HCT116 (cell line): Measurements from ENCODE around the gene CA14. TPM values are rescaled to one million over a fixed set of nuclear protein-coding genes. Genes with fewer than 3 reads are reported as not detected.

Experiments used
- ATAC-seq: fragments of 200-7000 bp; cut with Tn5 transposase; 2 replicates; pipeline ENCODE4 v1.9.1; 2020; ENCODE audit warnings: mild to moderate bottlenecking, moderate library complexity
- BruUV-seq: library from RNA; stranded (reverse); fragments of 400-500 nt; replicated peaks from 2 replicates; lab custom pipeline; 2021; lab: Mats Ljungman, UMichigan
- CTCF ChIA-PET: fragments of 300-600 bp; sonication (Branson Sonifier 250); formaldehyde crosslinking; loops from one replicate; lab custom pipeline; 2021; ENCODE audit warnings: antibody characterized with exemption; lab: Charles Lee
- POLR2A ChIA-PET: fragments of 300-600, 350-600 bp; sonication (Branson Sonifier 250); formaldehyde crosslinking; loops from one replicate; lab custom pipeline; 2021; ENCODE audit warnings: antibody characterized with exemption; lab: Charles Lee
- RAD21 ChIA-PET, 2 experiments: fragments of 300-600 bp; sonication (Branson Sonifier 250); formaldehyde crosslinking; loops; one replicate each; lab custom pipeline; 2023; ENCODE audit warnings: low total read pairs in 2 of 2; ENCODE audit not compliant: uncharacterized antibody in 2 of 2, unreplicated experiment in 2 of 2, low non-redundant PET in 1 of 2; lab: Charles Lee
- DNase-seq: peaks from one replicate; pipeline ENCODE4 v3.0.0-alpha.2; 2010; ENCODE audit warnings: low read depth, low spot score
- H2AFZ ChIP-seq: fragments of 200-600 bp; shearing (Covaris generic), sonication (generic); 2 replicates; pipeline ENCODE4 v1.6.1; 2017; ENCODE audit warnings: low read depth, mixed run types, mixed read lengths, antibody characterized with exemption, low read length; ENCODE audit not compliant: poor library complexity, severe bottlenecking
- H3K27ac ChIP-seq: 2 replicates; pipeline ENCODE4 v1.5.1; 2012; ENCODE audit warnings: low read depth, low read length
- H3K27me3 ChIP-seq: fragments of 200-600 bp; sonication (generic); 2 replicates; pipeline ENCODE4 v1.6.1; 2016; ENCODE audit warnings: mixed run types, low read length, mixed read lengths; ENCODE audit not compliant: insufficient read depth
- H3K36me3 ChIP-seq, 2 experiments: fragments of 200-500 bp in 1 of 2; fragments of 200-600 bp in 1 of 2; sonication (Bioruptor generic) in 1 of 2; sonication (generic) in 1 of 2; 2 replicates each; pipeline versions ENCODE4 v1.5.1 to v1.6.1; 2014 to 2016; ENCODE audit warnings: low read length in 2 of 2, inconsistent platforms in 1 of 2, mixed read lengths in 1 of 2, mixed run types in 1 of 2; ENCODE audit not compliant: insufficient read depth in 2 of 2, control insufficient read depth in 1 of 2
- H3K4me1 ChIP-seq, 2 experiments: fragments of 200-600 bp in 1 of 2; sonication (generic) in 1 of 2; 2 replicates each; pipeline versions ENCODE4 v1.5.1 to v1.6.1; 2012 to 2017; ENCODE audit warnings: low read length in 2 of 2, inconsistent platforms in 1 of 2, mild to moderate bottlenecking in 1 of 2, mixed read lengths in 1 of 2, mixed run types in 1 of 2, moderate library complexity in 1 of 2; ENCODE audit not compliant: insufficient read depth in 2 of 2, control insufficient read depth in 1 of 2
- H3K4me2 ChIP-seq: fragments of 200-600 bp; sonication (generic); 2 replicates; pipeline ENCODE4 v1.6.1; 2017; ENCODE audit warnings: mixed run types, low read length, mixed read lengths
- H3K4me3 ChIP-seq, 2 experiments: fragments of 200-600 bp in 1 of 2; sonication (generic) in 1 of 2; replicated peaks in 1 of 2; 2 replicates each; pipeline ENCODE4 v1.5.1; 2011 to 2016; ENCODE audit warnings: low read length in 2 of 2, control low read depth in 1 of 2, low read depth in 1 of 2, mild to moderate bottlenecking in 1 of 2, mixed read lengths in 1 of 2, mixed run types in 1 of 2
- H3K79me2 ChIP-seq: fragments of 200-600 bp; sonication (generic); 2 replicates; pipeline ENCODE4 v1.6.1; 2017; ENCODE audit warnings: mild to moderate bottlenecking, mixed run types, low read length, moderate library complexity, mixed read lengths; ENCODE audit not compliant: insufficient read depth
- H3K9ac ChIP-seq: fragments of 200-600 bp; sonication (generic); 2 replicates; pipeline ENCODE4 v1.6.1; 2016; ENCODE audit warnings: low read length, mixed read lengths
- H3K9me2 ChIP-seq: fragments of 200-600 bp; sonication (generic), shearing (Covaris generic); 2 replicates; pipeline ENCODE4 v1.6.1; 2017; ENCODE audit warnings: mixed run types, mild to moderate bottlenecking, moderate library complexity; ENCODE audit not compliant: insufficient read depth
- H3K9me3 ChIP-seq, 2 experiments: fragments of 200-500 bp in 1 of 2; fragments of 200-600 bp in 1 of 2; sonication (Bioruptor generic) in 1 of 2; sonication (generic) in 1 of 2; 2 replicates each; pipeline ENCODE4 v1.6.1; 2014 to 2017; ENCODE audit warnings: low read length in 2 of 2, mixed read lengths in 2 of 2, inconsistent platforms in 1 of 2, low read depth in 1 of 2, mild to moderate bottlenecking in 1 of 2, mixed run types in 1 of 2, moderate library complexity in 1 of 2; ENCODE audit not compliant: control insufficient read depth in 1 of 2, insufficient read depth in 1 of 2
- H4K20me1 ChIP-seq: fragments of 200-600 bp; sonication (generic), shearing (Covaris generic); 2 replicates; pipeline ENCODE4 v1.6.1; 2017; ENCODE audit warnings: mixed run types, mild to moderate bottlenecking, moderate library complexity; ENCODE audit not compliant: insufficient read depth
- CEBPB ChIP-seq: IDR thresholded peaks from 2 replicates; pipeline ENCODE4 v1.6.1; 2012; ENCODE audit warnings: low read depth
- CTCF ChIP-seq, 3 experiments: fragments of 200-600 bp in 1 of 3; sonication (generic) in 1 of 3; IDR thresholded peaks in 2 of 3; conservative IDR thresholded peaks in 1 of 3; 2 replicates each; pipeline ENCODE4 v1.5.1; 2012 to 2017; ENCODE audit warnings: low read depth in 2 of 3, low read length in 2 of 3, antibody characterized with exemption in 1 of 3, borderline replicate concordance in 1 of 3, control low read depth in 1 of 3, mild to moderate bottlenecking in 1 of 3, mixed read lengths in 1 of 3, mixed run types in 1 of 3, moderate library complexity in 1 of 3; ENCODE audit not compliant: insufficient read depth in 1 of 3
- EGR1 ChIP-seq: IDR thresholded peaks from 2 replicates; pipeline ENCODE4 v1.6.1; 2012; ENCODE audit warnings: low read depth
- ELF1 ChIP-seq: IDR thresholded peaks from 2 replicates; pipeline ENCODE4 v1.6.1; 2012; ENCODE audit warnings: low read depth, borderline replicate concordance
- EZH2 ChIP-seq: fragments of 200-600 bp; sonication (generic); IDR thresholded peaks from 2 replicates; pipeline ENCODE4 v1.6.1; 2017; ENCODE audit warnings: antibody characterized with exemption, mixed run types
- EZH2phosphoT487 ChIP-seq: fragments of 200-600 bp; IDR thresholded peaks from 2 replicates; pipeline ENCODE4 v1.6.1; 2018; ENCODE audit warnings: antibody characterized with exemption, borderline replicate concordance
- JUND ChIP-seq: IDR thresholded peaks from 2 replicates; pipeline ENCODE4 v1.6.1; 2012
- MAX ChIP-seq: IDR thresholded peaks from 2 replicates; pipeline ENCODE4 v1.6.1; 2012
- POLR2A ChIP-seq: IDR thresholded peaks from 2 replicates; pipeline ENCODE4 v1.7.0; 2011; ENCODE audit warnings: borderline replicate concordance; ENCODE audit not compliant: insufficient read depth, insufficient read length; ENCODE audit errors: extremely low read depth
- RAD21 ChIP-seq: IDR thresholded peaks from 2 replicates; pipeline ENCODE4 v1.6.1; 2012; ENCODE audit warnings: low read depth, mild to moderate bottlenecking
- REST ChIP-seq: IDR thresholded peaks from 2 replicates; pipeline ENCODE4 v1.6.1; 2012; ENCODE audit warnings: low read depth
- SIN3A ChIP-seq: IDR thresholded peaks from 2 replicates; pipeline ENCODE4 v1.6.1; 2012; ENCODE audit warnings: low read depth
- SP1 ChIP-seq: IDR thresholded peaks from 2 replicates; pipeline ENCODE4 v1.6.1; 2012; ENCODE audit warnings: low read depth
- SRF ChIP-seq: IDR thresholded peaks from 2 replicates; pipeline ENCODE4 v1.6.1; 2012; ENCODE audit warnings: low read depth
- TCF7L2 ChIP-seq: IDR thresholded peaks from 2 replicates; pipeline ENCODE4 v1.7.0; 2011; ENCODE audit warnings: borderline replicate concordance, inconsistent platforms; ENCODE audit not compliant: insufficient read depth, insufficient read length; ENCODE audit errors: extremely low read depth
- ZFX ChIP-seq: fragments of 450-650 bp; IDR thresholded peaks from 2 replicates; pipeline ENCODE4 v1.6.1; 2017
- ZNF274 ChIP-seq: fragments of 200-500 bp; sonication (Bioruptor generic); IDR thresholded peaks from 2 replicates; pipeline ENCODE4 v1.6.1; 2014; ENCODE audit warnings: mild to moderate bottlenecking, low read depth, low read length, inconsistent platforms
- intact Hi-C: fragments of 100-400 bp; cut with micrococcal nuclease; formaldehyde crosslinking; loops from 2 replicates; pipeline ENCODE4 v1.10.0; 2022
- total RNA-seq: library from RNA; stranded (reverse); gene quantifications from one replicate; pipeline ENCODE4 v1.2.1, GENCODE V29; 2021; ENCODE audit not compliant: unreplicated experiment
- TF ChIP-seq, protein P1 (sequence below): IDR thresholded peaks from 2 replicates; pipeline ENCODE4 v1.6.1; 2012
- TF ChIP-seq, protein P2 (sequence below): IDR thresholded peaks from 2 replicates; pipeline ENCODE4 v1.6.1; 2011; ENCODE audit warnings: mild to moderate bottlenecking, low read length, moderate library complexity; ENCODE audit not compliant: insufficient replicate concordance; ENCODE audit errors: extremely low read depth

Gene CA14
- total RNA-seq, 1 experiment from 2014 or later: 0.39 TPM

- no peak for ATAC-seq
- intact Hi-C loops: no loop called here
- Histone ChIP-seq H3K4me2 (no peak overlapping the region), H3K4me1 (peaks cover 11 to 21% of the 10 kb centered on the region in 2 experiments; a peak in 3 of 4 replicates), H4K20me1 (no peaks in the 10 kb centered on the region), H3K36me3 (no peaks in the 10 kb centered on the region), H3K9me2 (no peaks in the 10 kb centered on the region), H3K79me2 (peaks cover 32% of the 10 kb centered on the region), H3K9me3 (no peaks in the 10 kb centered on the region), H3K9ac (no peak overlapping the region), H2AFZ (no peak overlapping the region), H3K27me3 (no peaks in the 10 kb centered on the region), H3K4me3 (no peak overlapping the region), H3K27ac (no peak overlapping the region)
- no peak for DNase-seq
- TF ChIP-seq SIN3A (no peak), TCF7L2 (no peak), SP1 (no peak), REST (no peak), EZH2 (no peak), ZFX (no peak), CEBPB (no peak), MAX (no peak), ZNF274 (no peak), CTCF (IDR thresholded peaks at IDR 0.05 in 2 of 3, conservative IDR thresholded peaks at IDR 0.05 in 1 of 3; ENCODE audit: borderline replicate concordance in 1 of 3, insufficient read depth in 1 of 3, low read depth in 2 of 3, low read length in 2 of 3) (no peak), EZH2phosphoT487 (no peak), RAD21 (no peak), EGR1 (no peak), SRF (no peak), JUND (no peak), ELF1 (no peak), POLR2A (no peak)
- TF ChIP-seq, protein P1, sequence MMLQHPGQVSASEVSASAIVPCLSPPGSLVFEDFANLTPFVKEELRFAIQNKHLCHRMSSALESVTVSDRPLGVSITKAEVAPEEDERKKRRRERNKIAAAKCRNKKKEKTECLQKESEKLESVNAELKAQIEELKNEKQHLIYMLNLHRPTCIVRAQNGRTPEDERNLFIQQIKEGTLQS: no peak
- TF ChIP-seq, protein P2, sequence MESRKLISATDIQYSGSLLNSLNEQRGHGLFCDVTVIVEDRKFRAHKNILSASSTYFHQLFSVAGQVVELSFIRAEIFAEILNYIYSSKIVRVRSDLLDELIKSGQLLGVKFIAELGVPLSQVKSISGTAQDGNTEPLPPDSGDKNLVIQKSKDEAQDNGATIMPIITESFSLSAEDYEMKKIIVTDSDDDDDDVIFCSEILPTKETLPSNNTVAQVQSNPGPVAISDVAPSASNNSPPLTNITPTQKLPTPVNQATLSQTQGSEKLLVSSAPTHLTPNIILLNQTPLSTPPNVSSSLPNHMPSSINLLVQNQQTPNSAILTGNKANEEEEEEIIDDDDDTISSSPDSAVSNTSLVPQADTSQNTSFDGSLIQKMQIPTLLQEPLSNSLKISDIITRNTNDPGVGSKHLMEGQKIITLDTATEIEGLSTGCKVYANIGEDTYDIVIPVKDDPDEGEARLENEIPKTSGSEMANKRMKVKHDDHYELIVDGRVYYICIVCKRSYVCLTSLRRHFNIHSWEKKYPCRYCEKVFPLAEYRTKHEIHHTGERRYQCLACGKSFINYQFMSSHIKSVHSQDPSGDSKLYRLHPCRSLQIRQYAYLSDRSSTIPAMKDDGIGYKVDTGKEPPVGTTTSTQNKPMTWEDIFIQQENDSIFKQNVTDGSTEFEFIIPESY: no peak
- ChIA-PET CTCF (no interaction called here), RAD21 (no interaction called here), POLR2A (no interaction called here)
- no TSS peak for BruUV-seq
These were observed 19.8 kb upstream of the CA14 start for GRCh38 chr1:150237746-150238145.
